NB4 (cell line): ENCODE measurements around the gene PRAMEF1.
"Not testable (repeated sequence)": the region's sequence is repeated elsewhere in the genome, so short reads cannot be mapped to it uniquely, and the experiment has no call there.

Experiments
- DNase-seq: peaks from one replicate; pipeline ENCODE4 v3.0.0; 2010; ENCODE audit warnings: low read depth
- H3K4me3 ChIP-seq: one replicate; pipeline ENCODE4 v1.5.1; 2011; ENCODE audit warnings: mild to moderate bottlenecking, low read depth, low read length, moderate library complexity
- CTCF ChIP-seq: IDR thresholded peaks from one replicate; pipeline ENCODE4 v1.5.1; 2012; ENCODE audit warnings: low read depth, low read length
- MAX ChIP-seq: IDR thresholded peaks from 2 replicates; pipeline ENCODE4 v1.6.1; 2011; ENCODE audit warnings: low read depth, low read length
- MYC ChIP-seq: IDR thresholded peaks from 2 replicates; pipeline ENCODE4 v1.6.1; 2011; ENCODE audit warnings: low read depth, low read length
- POLR2A ChIP-seq: IDR thresholded peaks from 2 replicates; pipeline ENCODE4 v1.6.1; 2011; ENCODE audit warnings: mild to moderate bottlenecking; ENCODE audit not compliant: insufficient read length; ENCODE audit errors: extremely low read depth

PRAMEF1 gene

GRCh38 chr1:12810691-12811408 is 19.7 kb downstream of the PRAMEF1 start:
- no peak overlapping the region for H3K4me3 ChIP-seq
- no peak for TF ChIP-seq MAX
- no peak for DNase-seq

- DNase-seq: no peak
- no peak for TF ChIP-seq MYC
- TF ChIP-seq MAX: no peak
- no peak for TF ChIP-seq POLR2A
- TF ChIP-seq CTCF: no peak
- no peak overlapping the region for H3K4me3 ChIP-seq
Observed at GRCh38 chr1:12811409-12811784, 20.2 kb downstream of the PRAMEF1 start.

DNA sequence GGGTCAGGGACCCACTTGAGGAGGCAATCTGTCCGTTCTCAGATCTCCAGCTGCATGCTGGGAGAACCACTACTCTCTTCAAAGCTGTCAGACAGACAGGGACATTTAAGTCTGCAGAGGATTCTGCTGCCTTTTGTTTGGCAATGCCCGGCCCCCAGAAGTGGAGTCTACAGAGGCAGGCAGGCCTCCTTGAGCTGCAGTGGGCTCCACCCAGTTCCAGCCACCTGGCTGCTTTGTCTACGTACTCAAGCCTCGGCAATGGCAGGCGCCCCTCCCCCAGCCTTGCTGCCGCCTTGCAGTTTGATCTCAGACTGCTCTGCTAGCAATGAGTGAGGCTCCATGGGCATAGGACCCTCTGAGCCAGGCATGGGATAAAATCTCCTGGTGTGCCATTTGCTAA is 27.9 kb downstream of the PRAMEF1 start:
- not testable (repeated sequence) for H3K4me3 ChIP-seq, DNase-seq

DNA sequence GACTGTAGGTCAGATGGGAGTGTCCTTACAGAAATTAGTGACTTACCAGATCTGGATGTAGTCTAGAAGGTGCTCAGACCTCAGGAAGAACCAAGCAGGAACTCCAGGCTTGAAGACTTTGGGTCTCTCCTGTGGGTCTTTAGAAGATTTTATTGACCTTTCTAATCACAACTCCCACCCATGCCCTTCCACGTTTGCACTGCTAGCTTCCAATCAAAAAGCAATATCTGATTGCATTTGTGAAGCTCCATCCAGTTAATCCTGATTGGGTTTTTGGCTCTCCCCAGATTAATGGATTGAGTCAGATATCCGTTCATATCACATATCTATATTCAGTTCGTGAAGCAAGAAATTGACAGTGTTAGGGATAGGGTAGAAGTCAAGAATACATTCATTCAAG is 40.1 kb downstream of the PRAMEF1 start, which contains the start of gene PRAMEF11:
Gene PRAMEF11, minus strand, starts transcription at position 101 of the 400 bp plus-strand sequence. CDS start 2,621 bp downstream, outside the sequence.
- H3K4me3 ChIP-seq, DNase-seq: not testable (repeated sequence)

- not testable (repeated sequence) for DNase-seq, H3K4me3 ChIP-seq
Observed at GRCh38 chr1:12833251-12833650, 42.1 kb downstream of the PRAMEF1 start.
